ENCODE measurements around the gene FEZ2.
A peak's percentile ranks its signal among the peaks of the same experiment; 100 is the strongest.

The FEZ2 gene

GRCh38 chr2:36562973-36563532 lies 34.9 kb downstream of the FEZ2 start:
- H3K4me3 Mint-ChIP-seq = no peak overlapping the region
- peaks cover 16% of the 10 kb centered on the region for H3K36me3 Mint-ChIP-seq (ENCODE audit: low read depth)
- no peaks in the 10 kb centered on the region for H3K27me3 Mint-ChIP-seq (ENCODE audit: low read depth)
- peaks cover 4% of the 10 kb centered on the region for H3K4me1 Mint-ChIP-seq (ENCODE audit: low read depth)
- no peaks in the 10 kb centered on the region for H3K9me3 Mint-ChIP-seq
- H3K27ac Mint-ChIP-seq = no peak overlapping the region
- DNase-seq (ENCODE audit: low spot score) = no peak

GRCh38 chr2:36562240-36562639 lies 35.7 kb downstream of the FEZ2 start:
- no peak overlapping the region for H3K4me3 Mint-ChIP-seq
- no peak overlapping the region for H3K27ac Mint-ChIP-seq
- H3K27me3 Mint-ChIP-seq (ENCODE audit: low read depth) = no peaks in the 10 kb centered on the region
- H3K4me1 Mint-ChIP-seq (ENCODE audit: low read depth) = peaks cover 4% of the 10 kb centered on the region
- no peak for DNase-seq (ENCODE audit: low spot score)
- H3K9me3 Mint-ChIP-seq = no peaks in the 10 kb centered on the region
- H3K36me3 Mint-ChIP-seq (ENCODE audit: low read depth) = peaks cover 16% of the 10 kb centered on the region

GRCh38 chr2:36561237-36561944 lies 36.6 kb downstream of the FEZ2 start:
- DNase-seq (ENCODE audit: low spot score) = no peak
- Mint-ChIP-seq H3K4me3 (no peak overlapping the region), H3K27me3 (ENCODE audit: low read depth) (no peaks in the 10 kb centered on the region), H3K27ac (no peak overlapping the region), H3K9me3 (no peaks in the 10 kb centered on the region), H3K4me1 (ENCODE audit: low read depth) (peaks cover 4% of the 10 kb centered on the region), H3K36me3 (ENCODE audit: low read depth) (peaks cover 11% of the 10 kb centered on the region)

GRCh38 chr2:36560726-36561125 lies 37.2 kb downstream of the FEZ2 start:
- no peak for DNase-seq (ENCODE audit: low spot score)
- peaks cover 4% of the 10 kb centered on the region for H3K4me1 Mint-ChIP-seq (ENCODE audit: low read depth)
- H3K36me3 Mint-ChIP-seq (ENCODE audit: low read depth) = peaks cover 11% of the 10 kb centered on the region
- no peak overlapping the region for H3K4me3 Mint-ChIP-seq
- no peak overlapping the region for H3K27ac Mint-ChIP-seq
- H3K27me3 Mint-ChIP-seq (ENCODE audit: low read depth) = no peaks in the 10 kb centered on the region
- H3K9me3 Mint-ChIP-seq = no peaks in the 10 kb centered on the region

GRCh38 chr2:36559221-36559942 lies 38.6 kb downstream of the FEZ2 start:
- Mint-ChIP-seq H3K9me3 (no peaks in the 10 kb centered on the region), H3K4me1 (ENCODE audit: low read depth) (peaks cover 4% of the 10 kb centered on the region), H3K27ac (no peak overlapping the region), H3K27me3 (ENCODE audit: low read depth) (no peaks in the 10 kb centered on the region), H3K36me3 (ENCODE audit: low read depth) (peaks cover 12% of the 10 kb centered on the region), H3K4me3 (no peak overlapping the region)
- no peak for DNase-seq (ENCODE audit: low spot score)

GRCh38 chr2:36556842-36557241 lies 41.1 kb downstream of the FEZ2 start:
- no peaks in the 10 kb centered on the region for H3K4me1 Mint-ChIP-seq (ENCODE audit: low read depth)
- no peaks in the 10 kb centered on the region for H3K9me3 Mint-ChIP-seq
- no peak overlapping the region for H3K4me3 Mint-ChIP-seq
- DNase-seq (ENCODE audit: low spot score) = no peak
- H3K36me3 Mint-ChIP-seq (ENCODE audit: low read depth) = peaks cover 14% of the 10 kb centered on the region
- no peaks in the 10 kb centered on the region for H3K27me3 Mint-ChIP-seq (ENCODE audit: low read depth)
- H3K27ac Mint-ChIP-seq = no peak overlapping the region

- H3K27me3 Mint-ChIP-seq (ENCODE audit: low read depth) = no peaks in the 10 kb centered on the region
- H3K4me1 Mint-ChIP-seq (ENCODE audit: low read depth) = no peaks in the 10 kb centered on the region
- no peak overlapping the region for H3K27ac Mint-ChIP-seq
- H3K36me3 Mint-ChIP-seq (ENCODE audit: low read depth) = peaks cover 13% of the 10 kb centered on the region
- H3K4me3 Mint-ChIP-seq = no peak overlapping the region
- no peaks in the 10 kb centered on the region for H3K9me3 Mint-ChIP-seq
- no peak for DNase-seq (ENCODE audit: low spot score)
Observed at GRCh38 chr2:36555789-36556188, 42.2 kb downstream of the FEZ2 start.

GRCh38 chr2:36554531-36554930 lies 43.4 kb downstream of the FEZ2 start:
- Mint-ChIP-seq H3K4me3 (no peak overlapping the region), H3K4me1 (ENCODE audit: low read depth) (peaks cover 3% of the 10 kb centered on the region), H3K9me3 (no peaks in the 10 kb centered on the region), H3K27ac (no peak overlapping the region), H3K36me3 (ENCODE audit: low read depth) (peaks cover 17% of the 10 kb centered on the region), H3K27me3 (ENCODE audit: low read depth) (no peaks in the 10 kb centered on the region)
- DNase-seq (ENCODE audit: low spot score) = no peak

- Mint-ChIP-seq H3K4me1 (ENCODE audit: low read depth) (peaks cover 10% of the 10 kb centered on the region), H3K9me3 (no peaks in the 10 kb centered on the region), H3K4me3 (no peak overlapping the region), H3K36me3 (ENCODE audit: low read depth) (peaks cover 19% of the 10 kb centered on the region), H3K27ac (no peak overlapping the region), H3K27me3 (ENCODE audit: low read depth) (no peaks in the 10 kb centered on the region)
- DNase-seq (ENCODE audit: low spot score) = no peak
Observed at GRCh38 chr2:36553683-36554082, 44.3 kb downstream of the FEZ2 start.

- no peak for DNase-seq (ENCODE audit: low spot score)
- peak overlapping the region; percentile 16 for H3K4me3 Mint-ChIP-seq
- H3K4me1 Mint-ChIP-seq (ENCODE audit: low read depth) = peaks cover 10% of the 10 kb centered on the region
- peaks cover 23% of the 10 kb centered on the region for H3K36me3 Mint-ChIP-seq (ENCODE audit: low read depth)
- H3K27ac Mint-ChIP-seq = no peak overlapping the region
- H3K27me3 Mint-ChIP-seq (ENCODE audit: low read depth) = no peaks in the 10 kb centered on the region
- no peaks in the 10 kb centered on the region for H3K9me3 Mint-ChIP-seq
Observed at GRCh38 chr2:36550006-36550405, 48.0 kb downstream of the FEZ2 start.

- H3K4me1 Mint-ChIP-seq (ENCODE audit: low read depth) = peaks cover 10% of the 10 kb centered on the region
- peak overlapping the region; percentile 53 for H3K27ac Mint-ChIP-seq
- peak overlapping the region; percentile 55 for H3K4me3 Mint-ChIP-seq
- peaks cover 21% of the 10 kb centered on the region for H3K36me3 Mint-ChIP-seq (ENCODE audit: low read depth)
- H3K9me3 Mint-ChIP-seq = no peaks in the 10 kb centered on the region
- no peak for DNase-seq (ENCODE audit: low spot score)
- no peaks in the 10 kb centered on the region for H3K27me3 Mint-ChIP-seq (ENCODE audit: low read depth)
Observed at GRCh38 chr2:36549165-36549574, 48.8 kb downstream of the FEZ2 start.

- peaks cover 18% of the 10 kb centered on the region for H3K36me3 Mint-ChIP-seq (ENCODE audit: low read depth)
- no peaks in the 10 kb centered on the region for H3K27me3 Mint-ChIP-seq (ENCODE audit: low read depth)
- no peak for DNase-seq (ENCODE audit: low spot score)
- H3K9me3 Mint-ChIP-seq = no peaks in the 10 kb centered on the region
- no peak overlapping the region for H3K4me3 Mint-ChIP-seq
- H3K4me1 Mint-ChIP-seq (ENCODE audit: low read depth) = peaks cover 10% of the 10 kb centered on the region
- H3K27ac Mint-ChIP-seq = no peak overlapping the region
Observed at GRCh38 chr2:36547906-36548305, 50.1 kb downstream of the FEZ2 start.

GRCh38 chr2:36545871-36546416 lies 52.0 kb downstream of the FEZ2 start:
- H3K27me3 Mint-ChIP-seq (ENCODE audit: low read depth) = no peaks in the 10 kb centered on the region
- H3K4me1 Mint-ChIP-seq (ENCODE audit: low read depth) = peaks cover 10% of the 10 kb centered on the region
- peaks cover 12% of the 10 kb centered on the region for H3K36me3 Mint-ChIP-seq (ENCODE audit: low read depth)
- no peak overlapping the region for H3K27ac Mint-ChIP-seq
- DNase-seq (ENCODE audit: low spot score) = no peak
- H3K4me3 Mint-ChIP-seq = no peak overlapping the region
- H3K9me3 Mint-ChIP-seq = no peaks in the 10 kb centered on the region

GRCh38 chr2:36544638-36545338 lies 53.2 kb downstream of the FEZ2 start:
- H3K4me3 Mint-ChIP-seq = no peak overlapping the region
- peaks cover 9% of the 10 kb centered on the region for H3K36me3 Mint-ChIP-seq (ENCODE audit: low read depth)
- DNase-seq (ENCODE audit: low spot score) = no peak
- H3K27ac Mint-ChIP-seq = no peak overlapping the region
- no peaks in the 10 kb centered on the region for H3K9me3 Mint-ChIP-seq
- peaks cover 7% of the 10 kb centered on the region for H3K4me1 Mint-ChIP-seq (ENCODE audit: low read depth)
- H3K27me3 Mint-ChIP-seq (ENCODE audit: low read depth) = no peaks in the 10 kb centered on the region

All from T-helper 2 cell treated with Interferon-gamma antibody and Interleukin-4, amounts not matched to agents 5 μg/mL and 100 μg/mL, for 36 hours (primary cell).